Right renal pelvis (tissue), 4 donors: Measurements from ENCODE around the gene PCDHGA10. TPM values are rescaled to one million over a fixed set of nuclear protein-coding genes. Genes with fewer than 3 reads are reported as not detected.
"Not testable (repeated sequence)": the region's sequence is repeated elsewhere in the genome, so short reads cannot be mapped to it uniquely, and the experiment has no call there.

ENCODE experiments used
- DNase-seq, 4 donors: peaks; one replicate each; pipeline ENCODE4 v3.0.0-alpha.2; 2013; ENCODE audit warnings: low read depth in 4 of 4, low spot score in 3 of 4, missing footprints in 1 of 4
- polyA plus RNA-seq, 4 donors: library from polyadenylated mRNA; unstranded; fragments of 120-200 nt; gene quantifications; one replicate each; pipeline ENCODE4 v1.2.1, GENCODE V29; 2013; ENCODE audit not compliant: insufficient read length in 4 of 4

The PCDHGA10 gene
- polyA plus RNA-seq, result 1 to 10 TPM; 3.7 to 3.9 (median 3.9) TPM

- no peak for DNase-seq
These were observed at the start of gene PCDHGA10 for GRCh38 chr5:141412854-141413539. TSS of gene PCDHGA10 (plus strand) at chr5:141412987. CDS start at chr5:141413176, 189 bp downstream.

- DNase-seq, result no peak
These were observed 48.7 kb upstream of the PCDHGA10 start, which contains the start of gene PCDHGA5 for GRCh38 chr5:141363952-141364660. TSS of gene PCDHGA5 (plus strand) at chr5:141364162. CDS start at chr5:141364331, 169 bp downstream.

- DNase-seq, result no peak
These were observed 46.5 kb upstream of the PCDHGA10 start for GRCh38 chr5:141366016-141366896.

GRCh38 chr5:141369994-141370848, 42.6 kb upstream of the PCDHGA10 start, which contains the start of gene PCDHGB3:
TSS of gene PCDHGB3 (plus strand) at chr5:141370242. CDS start at chr5:141370395, 153 bp downstream.
- DNase-seq, result no peak

- no peak for DNase-seq
These were observed 41.0 kb upstream of the PCDHGA10 start for GRCh38 chr5:141371572-141372475.

GRCh38 chr5:141373673-141374317, 39.0 kb upstream of the PCDHGA10 start, which contains the start of gene PCDHGA6:
TSS of gene PCDHGA6 (plus strand) at chr5:141373891. CDS start at chr5:141374084, 193 bp downstream.
- DNase-seq, result no peak

- no peak for DNase-seq
These were observed 38.2 kb upstream of the PCDHGA10 start for GRCh38 chr5:141374627-141375026.

- not testable (repeated sequence) for DNase-seq
These were observed 37.2 kb upstream of the PCDHGA10 start for GRCh38 chr5:141375444-141376155.

- no peak for DNase-seq
These were observed 30.1 kb upstream of the PCDHGA10 start, which contains the start of gene PCDHGA7 for GRCh38 chr5:141382469-141383294. TSS of gene PCDHGA7 (plus strand) at chr5:141382742. CDS start at chr5:141382900, 158 bp downstream.

GRCh38 chr5:141383345-141383744, 29.4 kb upstream of the PCDHGA10 start:
- no peak for DNase-seq

GRCh38 chr5:141384471-141385267, 28.1 kb upstream of the PCDHGA10 start:
- DNase-seq, result no peak

- not testable (repeated sequence) for DNase-seq
These were observed 25.1 kb upstream of the PCDHGA10 start, which contains the start of gene PCDHGB4 for GRCh38 chr5:141387557-141388311. TSS of gene PCDHGB4 (plus strand) at chr5:141387698. CDS start at chr5:141387885, 187 bp downstream.

- no peak for DNase-seq
These were observed 24.1 kb upstream of the PCDHGA10 start for GRCh38 chr5:141388661-141389060.

GRCh38 chr5:141389153-141390042, 23.4 kb upstream of the PCDHGA10 start:
- no peak for DNase-seq
